CD4-positive, alpha-beta memory T cell (primary cell): ENCODE data around the gene RBKS. TPM values are rescaled to one million over a fixed set of nuclear protein-coding genes. Genes with fewer than 3 reads are reported as not detected.

Source experiments
- CTCF ChIA-PET: fragments of 350-600 bp; sonication (Branson Sonifier 250); formaldehyde crosslinking; loops from one replicate; lab custom pipeline; 2021; ENCODE audit warnings: inconsistent platforms; ENCODE audit not compliant: partially characterized antibody; lab: Charles Lee
- POLR2A ChIA-PET: fragments of 350-600 bp; sonication (Branson Sonifier 250); formaldehyde crosslinking; loops from one replicate; lab custom pipeline; 2021; ENCODE audit not compliant: partially characterized antibody; lab: Charles Lee
- DNase-seq, 5 donors: peaks; one replicate each; pipeline versions ENCODE4 v3.0.0 to v3.0.0-alpha.2; 2020 to 2022; ENCODE audit warnings: mixed read lengths in 1 of 5
- H3K27ac ChIP-seq: one replicate; pipeline ENCODE4 v1.7.0; 2013; ENCODE audit warnings: low read depth, low read length
- H3K27me3 ChIP-seq: 2 replicates; pipeline ENCODE4 v1.7.0; 2013; ENCODE audit warnings: mild to moderate bottlenecking, low read length, moderate library complexity; ENCODE audit not compliant: insufficient read depth
- H3K36me3 ChIP-seq: 2 replicates; pipeline ENCODE4 v1.7.0; 2013; ENCODE audit warnings: mild to moderate bottlenecking, low read length, moderate library complexity; ENCODE audit not compliant: insufficient read depth
- H3K4me1 ChIP-seq: 2 replicates; pipeline ENCODE4 v1.7.0; 2013; ENCODE audit warnings: mild to moderate bottlenecking, low read length, moderate library complexity; ENCODE audit not compliant: insufficient read depth
- H3K4me3 ChIP-seq, 2 donors: one replicate each; pipeline ENCODE4 v1.7.0; 2013; ENCODE audit warnings: low read length in 2 of 2, mild to moderate bottlenecking in 1 of 2
- H3K9me3 ChIP-seq, 2 donors: one replicate each; pipeline ENCODE4 v1.7.0; 2013; ENCODE audit warnings: low read length in 2 of 2, control low read depth in 1 of 2; ENCODE audit not compliant: control insufficient read depth in 1 of 2
- H3K27ac Mint-ChIP-seq, 7 donors: one replicate each; pipeline ENCODE4 v1.8.0; 2020 to 2021; ENCODE audit warnings: mixed read lengths in 7 of 7, mild to moderate bottlenecking in 6 of 7, inconsistent platforms in 3 of 7, moderate library complexity in 3 of 7
- H3K27me3 Mint-ChIP-seq, 2 donors: one replicate each; pipeline ENCODE4 v1.8.0; 2020 to 2021; ENCODE audit warnings: mixed read lengths in 2 of 2
- H3K36me3 Mint-ChIP-seq, 2 donors: one replicate each; pipeline ENCODE4 v1.8.0; 2020 to 2021; ENCODE audit warnings: mixed read lengths in 2 of 2, inconsistent platforms in 1 of 2, mild to moderate bottlenecking in 1 of 2
- H3K4me1 Mint-ChIP-seq, 4 donors: one replicate each; pipeline ENCODE4 v1.8.0; 2020 to 2021; ENCODE audit warnings: mixed read lengths in 4 of 4, mild to moderate bottlenecking in 1 of 4
- H3K4me3 Mint-ChIP-seq, 8 donors: one replicate each; pipeline ENCODE4 v1.8.0; 2020 to 2021; ENCODE audit warnings: mixed read lengths in 8 of 8, mild to moderate bottlenecking in 7 of 8, moderate library complexity in 6 of 8, inconsistent platforms in 3 of 8
- H3K9me3 Mint-ChIP-seq, 8 donors: one replicate each; pipeline ENCODE4 v1.8.0; 2020 to 2021; ENCODE audit warnings: mixed read lengths in 8 of 8, mild to moderate bottlenecking in 5 of 8, inconsistent platforms in 3 of 8, moderate library complexity in 1 of 8
- intact Hi-C: fragments of 100-400 bp; cut with micrococcal nuclease; formaldehyde crosslinking; loops from one replicate; pipeline ENCODE4 v1.15.1; 2023
- polyA plus RNA-seq, 2 donors: library from polyadenylated mRNA; unstranded; fragments of 300-500 nt; fragmentation: Illumina TruSeq; gene quantifications; one replicate each; pipeline ENCODE4 v1.2.3, GENCODE V29; 2021
- total RNA-seq, 2 experiments: library from RNA; stranded (reverse); gene quantifications; one replicate each; pipeline ENCODE4 v1.2.3, GENCODE V29; 2021

RBKS gene
- total and polyA plus RNA-seq, 4 experiments from 2014 or later, result 1.2 to 5.9 (median 2.1) TPM

DNA sequence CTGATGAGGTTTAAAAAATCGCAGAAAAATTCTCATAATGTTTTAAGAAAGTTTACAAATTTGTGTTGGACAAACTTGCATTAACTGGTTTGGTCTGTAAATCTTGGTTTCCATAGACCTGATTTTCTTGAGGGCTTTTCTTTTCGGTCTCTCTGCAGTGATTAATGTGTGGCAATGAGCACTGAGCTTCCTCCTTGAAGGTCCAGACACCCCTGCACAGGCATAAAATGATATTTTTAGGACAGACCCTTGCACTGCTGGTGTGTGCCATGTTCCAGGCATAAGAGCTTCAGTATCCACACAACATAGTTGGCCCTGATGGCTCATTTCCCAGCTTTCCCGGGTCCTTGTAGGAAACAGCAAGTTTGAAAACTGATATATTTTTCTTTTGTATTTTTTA, 85.0 kb downstream of the RBKS start:
- intact Hi-C loops, result no loop called here
- ChIA-PET CTCF (no interaction called here), POLR2A (no interaction called here)
- DNase-seq, result no peak
- no peaks in the 10 kb centered on the region for H3K9me3 ChIP-seq
- Mint-ChIP-seq H3K27me3 (no peaks in the 10 kb centered on the region), H3K36me3 (no peaks in the 10 kb centered on the region), H3K9me3 (no peaks in the 10 kb centered on the region), H3K4me3 (no peak overlapping the region), H3K27ac (no peak overlapping the region), H3K4me1 (no peaks in the 10 kb centered on the region)
- no peak overlapping the region for H3K27ac ChIP-seq
- no peaks in the 10 kb centered on the region for H3K36me3 ChIP-seq
- H3K4me1 ChIP-seq, result no peaks in the 10 kb centered on the region
- no peak overlapping the region for H3K4me3 ChIP-seq
- H3K27me3 ChIP-seq, result no peaks in the 10 kb centered on the region

DNA sequence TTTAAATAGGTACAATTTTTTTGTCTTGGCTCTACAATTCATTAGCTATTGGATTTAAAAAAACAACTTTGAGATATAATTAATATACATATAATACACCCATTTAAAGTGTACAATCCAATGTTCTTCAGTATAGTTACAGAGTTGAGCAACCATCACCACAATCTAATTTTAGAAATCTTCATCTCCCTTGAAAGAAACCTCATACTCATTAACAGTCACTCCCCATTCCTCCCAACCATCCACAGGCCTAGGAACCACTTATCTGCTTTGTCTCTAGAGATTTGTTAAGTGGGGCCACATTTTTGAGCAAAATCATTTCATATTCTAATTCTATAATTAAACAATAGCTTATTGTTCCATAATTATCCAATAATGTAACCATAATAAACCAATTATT, 86.0 kb downstream of the RBKS start:
- intact Hi-C loops, result no loop called here
- Histone ChIP-seq H3K9me3 (no peaks in the 10 kb centered on the region), H3K27me3 (no peaks in the 10 kb centered on the region), H3K36me3 (no peaks in the 10 kb centered on the region), H3K4me3 (no peak overlapping the region), H3K27ac (no peak overlapping the region), H3K4me1 (no peaks in the 10 kb centered on the region)
- H3K4me1 Mint-ChIP-seq, result no peaks in the 10 kb centered on the region
- no peaks in the 10 kb centered on the region for H3K9me3 Mint-ChIP-seq
- H3K4me3 Mint-ChIP-seq, result no peak overlapping the region
- H3K27me3 Mint-ChIP-seq, result no peaks in the 10 kb centered on the region
- POLR2A ChIA-PET, result no interaction called here
- DNase-seq, result no peak
- H3K27ac Mint-ChIP-seq, result no peak overlapping the region
- CTCF ChIA-PET, result interaction anchor here (1.0 kb wide), 1 partner anchor 48 kb away, joined by 3 read pairs; no protein-coding TSS in a partner anchor
- no peaks in the 10 kb centered on the region for H3K36me3 Mint-ChIP-seq

DNA sequence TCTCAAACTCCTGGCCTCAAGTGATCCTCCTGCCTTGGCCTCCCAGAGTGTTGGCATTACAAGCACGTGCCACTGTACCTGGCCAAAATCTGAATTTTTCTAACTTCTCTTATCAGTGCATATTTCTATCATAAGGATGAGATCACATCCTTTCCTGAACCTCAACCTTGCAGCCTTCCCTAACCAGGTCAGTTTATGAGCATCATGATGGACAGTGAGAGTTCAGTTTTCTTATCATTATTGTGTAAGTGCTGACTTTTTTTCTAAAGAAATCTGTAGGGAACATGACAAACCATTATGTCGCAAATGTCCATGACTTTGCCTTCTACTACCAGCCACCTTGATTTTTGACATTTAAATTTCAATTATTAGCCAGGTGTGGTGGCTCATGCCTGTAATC, 87.1 kb downstream of the RBKS start:
- DNase-seq, result no peak
- peaks cover 0 to 3% of the 10 kb centered on the region in 2 donors for H3K36me3 Mint-ChIP-seq
- Histone ChIP-seq H3K4me3 (no peak overlapping the region), H3K4me1 (no peaks in the 10 kb centered on the region), H3K9me3 (no peaks in the 10 kb centered on the region), H3K27ac (no peak overlapping the region), H3K27me3 (no peaks in the 10 kb centered on the region), H3K36me3 (no peaks in the 10 kb centered on the region)
- no peak overlapping the region for H3K4me3 Mint-ChIP-seq
- no peaks in the 10 kb centered on the region for H3K27me3 Mint-ChIP-seq
- H3K4me1 Mint-ChIP-seq, result no peaks in the 10 kb centered on the region
- no peaks in the 10 kb centered on the region for H3K9me3 Mint-ChIP-seq
- no peak overlapping the region for H3K27ac Mint-ChIP-seq
- CTCF ChIA-PET, result no interaction called here
- intact Hi-C loops, result no loop called here
- POLR2A ChIA-PET, result no interaction called here

DNA sequence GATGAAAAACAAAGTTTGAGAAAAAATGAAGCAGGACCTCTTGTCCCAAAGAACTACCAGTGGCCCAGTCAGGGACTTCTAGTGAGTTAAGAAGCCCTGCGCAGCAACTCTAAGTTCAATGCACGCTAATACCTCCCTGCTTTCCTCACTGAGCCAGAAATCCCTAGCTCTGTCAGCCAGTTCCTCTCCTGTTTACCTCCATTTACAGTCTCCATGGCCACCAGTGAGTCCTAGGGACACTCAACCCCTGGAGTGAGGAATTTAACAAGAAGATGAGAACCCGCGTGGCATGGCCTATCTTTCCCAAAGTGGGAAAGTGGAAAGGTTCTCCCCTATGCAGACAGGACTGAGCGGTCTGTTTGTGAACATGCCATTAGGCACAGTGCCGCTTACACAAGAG, 87.6 kb downstream of the RBKS start:
- DNase-seq, result no peak
- H3K4me3 Mint-ChIP-seq, result no peak overlapping the region
- Histone ChIP-seq H3K4me1 (no peaks in the 10 kb centered on the region), H3K27me3 (no peaks in the 10 kb centered on the region), H3K27ac (no peak overlapping the region), H3K36me3 (no peaks in the 10 kb centered on the region), H3K4me3 (no peak overlapping the region), H3K9me3 (no peaks in the 10 kb centered on the region)
- CTCF ChIA-PET, result no interaction called here
- no peaks in the 10 kb centered on the region for H3K4me1 Mint-ChIP-seq
- H3K27me3 Mint-ChIP-seq, result no peaks in the 10 kb centered on the region
- peaks cover 0 to 3% of the 10 kb centered on the region in 2 donors for H3K36me3 Mint-ChIP-seq
- POLR2A ChIA-PET, result no interaction called here
- intact Hi-C loops, result no loop called here
- H3K27ac Mint-ChIP-seq, result no peak overlapping the region
- H3K9me3 Mint-ChIP-seq, result no peaks in the 10 kb centered on the region

DNA sequence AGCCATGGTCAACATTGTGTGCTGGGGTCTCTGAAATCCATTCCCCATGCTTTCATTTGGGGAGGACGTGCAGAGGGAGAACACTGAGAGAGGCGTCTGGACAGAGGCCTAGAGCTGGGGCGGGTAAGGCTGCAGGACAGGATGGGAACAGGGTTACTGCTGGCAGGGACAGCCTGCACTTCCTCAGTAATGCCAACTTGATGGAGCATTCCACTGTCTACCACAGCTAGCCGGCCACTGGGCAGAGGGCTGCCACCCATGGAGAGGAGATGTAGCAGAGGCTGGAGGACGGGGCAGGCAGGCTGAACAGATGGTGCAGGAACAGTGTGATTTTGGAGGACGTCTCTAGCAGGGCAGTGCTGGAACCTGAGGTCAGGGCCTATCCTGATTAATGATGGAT, 89.3 kb downstream of the RBKS start:
- POLR2A ChIA-PET, result no interaction called here
- intact Hi-C loops, result no loop called here
- H3K36me3 Mint-ChIP-seq, result peaks cover 0 to 3% of the 10 kb centered on the region in 2 donors

DNA sequence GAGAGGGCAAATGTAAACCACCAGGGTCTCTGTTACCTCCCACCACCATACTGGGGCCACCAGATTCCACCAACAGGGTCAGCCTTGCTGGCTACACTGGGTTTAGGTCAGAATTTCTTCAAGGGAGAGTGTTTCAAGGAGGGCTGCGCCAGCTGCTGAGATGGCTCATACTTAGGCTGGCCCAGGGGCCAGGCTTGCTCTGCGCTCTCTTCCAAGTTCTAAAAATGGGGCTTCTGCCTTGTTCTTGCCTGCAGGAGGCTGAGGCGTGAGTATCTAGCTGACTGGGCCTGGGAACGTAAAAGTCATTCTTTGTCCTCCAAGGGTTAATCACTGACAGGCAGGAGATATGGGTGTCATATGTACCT, 90.6 kb downstream of the RBKS start:
- intact Hi-C loops, result no loop called here
- Histone ChIP-seq H3K4me1 (no peaks in the 10 kb centered on the region), H3K9me3 (no peaks in the 10 kb centered on the region), H3K27me3 (no peaks in the 10 kb centered on the region), H3K36me3 (no peaks in the 10 kb centered on the region), H3K27ac (no peak overlapping the region), H3K4me3 (no peak overlapping the region)
- ChIA-PET CTCF (no interaction called here), POLR2A (no interaction called here)
- H3K4me3 Mint-ChIP-seq, result no peak overlapping the region
- no peak overlapping the region for H3K27ac Mint-ChIP-seq
- peaks cover 0 to 3% of the 10 kb centered on the region in 2 donors for H3K36me3 Mint-ChIP-seq
- H3K27me3 Mint-ChIP-seq, result no peaks in the 10 kb centered on the region
- H3K4me1 Mint-ChIP-seq, result no peaks in the 10 kb centered on the region
- DNase-seq, result no peak
- no peaks in the 10 kb centered on the region for H3K9me3 Mint-ChIP-seq

More for the DNA sequence above, 89.3 kb downstream of the RBKS start:
- Mint-ChIP-seq H3K4me1 (no peaks in the 10 kb centered on the region), H3K9me3 (no peaks in the 10 kb centered on the region), H3K27ac (peak overlapping the region in 1 of 7 donors; percentile 21), H3K4me3 (no peak overlapping the region), H3K27me3 (no peaks in the 10 kb centered on the region)
- Histone ChIP-seq H3K4me3 (no peak overlapping the region), H3K27me3 (no peaks in the 10 kb centered on the region), H3K36me3 (no peaks in the 10 kb centered on the region), H3K4me1 (no peaks in the 10 kb centered on the region), H3K9me3 (no peaks in the 10 kb centered on the region), H3K27ac (no peak overlapping the region)
- DNase-seq, result no peak
- CTCF ChIA-PET, result no interaction called here

DNA sequence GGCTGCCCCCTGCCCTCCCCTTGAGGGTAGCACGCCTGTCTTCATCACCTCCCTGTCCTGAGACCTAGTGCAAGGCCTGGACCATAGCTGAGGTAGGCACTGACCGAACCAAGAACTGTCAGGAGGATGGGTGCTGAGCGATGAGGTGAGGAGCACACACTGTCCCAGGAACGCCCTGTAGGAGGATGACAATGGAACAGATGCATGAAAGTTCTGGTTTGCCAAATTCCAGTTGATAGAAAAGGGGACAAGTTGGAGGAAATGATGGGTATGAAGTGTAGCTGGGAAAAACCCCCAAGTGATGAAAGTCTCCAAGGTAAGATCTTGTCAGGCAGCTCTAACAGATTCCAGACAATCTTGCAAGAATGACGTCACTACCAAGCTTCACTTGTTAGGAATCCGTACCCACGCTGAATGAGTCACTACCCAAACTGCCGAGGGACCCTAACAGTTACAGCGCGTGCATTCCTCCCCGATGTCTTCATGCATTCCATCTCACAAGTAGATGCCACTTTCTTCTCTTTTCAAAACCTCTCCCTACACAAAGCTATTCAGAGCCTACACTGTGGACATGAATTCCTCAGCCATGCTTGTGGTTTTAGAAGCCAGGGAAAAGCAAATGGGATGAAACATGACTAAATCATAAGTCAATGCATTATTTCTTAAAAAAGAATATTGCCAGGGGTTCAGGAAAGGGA, 91.1 kb downstream of the RBKS start:
- Histone ChIP-seq H3K9me3 (no peaks in the 10 kb centered on the region), H3K36me3 (no peaks in the 10 kb centered on the region), H3K4me3 (no peak overlapping the region), H3K27me3 (no peaks in the 10 kb centered on the region), H3K4me1 (no peaks in the 10 kb centered on the region), H3K27ac (no peak overlapping the region)
- Mint-ChIP-seq H3K36me3 (peaks cover 0 to 3% of the 10 kb centered on the region in 2 donors), H3K9me3 (no peaks in the 10 kb centered on the region), H3K27me3 (no peaks in the 10 kb centered on the region), H3K27ac (peak overlapping the region in 1 of 7 donors; percentile 7), H3K4me3 (no peak overlapping the region), H3K4me1 (no peaks in the 10 kb centered on the region)
- intact Hi-C loops, result no loop called here
- CTCF ChIA-PET, result no interaction called here
- POLR2A ChIA-PET, result no interaction called here
- no peak for DNase-seq
